Chondrocyte (in vitro differentiated cells): ENCODE data around the gene COL6A2. TPM values are rescaled to one million over a fixed set of nuclear protein-coding genes. Genes with fewer than 3 reads are reported as not detected.

Experiments used
- DNase-seq: peaks from one replicate; pipeline ENCODE4 v3.0.0; 2021; ENCODE audit warnings: mixed read lengths, low spot score
- H3K27ac Mint-ChIP-seq: one replicate; pipeline ENCODE4 v1.8.0; 2021; ENCODE audit warnings: mild to moderate bottlenecking, moderate library complexity, mixed read lengths; ENCODE audit not compliant: unreplicated experiment
- H3K27me3 Mint-ChIP-seq: 2 replicates; pipeline ENCODE4 v1.8.0; 2021; ENCODE audit warnings: low read depth, mixed read lengths
- H3K36me3 Mint-ChIP-seq: 2 replicates; pipeline ENCODE4 v1.8.0; 2021; ENCODE audit warnings: low read depth, mixed read lengths
- H3K4me1 Mint-ChIP-seq: 2 replicates; pipeline ENCODE4 v1.8.0; 2021; ENCODE audit warnings: low read depth, mild to moderate bottlenecking, mixed read lengths
- H3K4me3 Mint-ChIP-seq: one replicate; pipeline ENCODE4 v1.8.0; 2021; ENCODE audit warnings: mild to moderate bottlenecking, moderate library complexity, mixed read lengths; ENCODE audit not compliant: unreplicated experiment
- H3K9me3 Mint-ChIP-seq: 2 replicates; pipeline ENCODE4 v1.8.0; 2021; ENCODE audit warnings: low read depth, mixed read lengths
- CTCF ChIP-seq: fragments of 200-600 bp; sonication (generic); IDR thresholded peaks from 2 replicates; pipeline ENCODE4 v1.5.0; 2021; ENCODE audit warnings: antibody characterized with exemption, mild to moderate bottlenecking, moderate library complexity
- total RNA-seq: library from RNA; stranded (reverse); gene quantifications from 3 replicates; pipeline ENCODE4 v1.2.1, GENCODE V29; 2021

The COL6A2 gene
- total RNA-seq, 1 donor from 2014 or later, result 1,646 TPM

- H3K27ac Mint-ChIP-seq, result no peak overlapping the region
- no peaks in the 10 kb centered on the region for H3K36me3 Mint-ChIP-seq
- no peaks in the 10 kb centered on the region for H3K9me3 Mint-ChIP-seq
- H3K4me3 Mint-ChIP-seq, result no peak overlapping the region
- DNase-seq, result no peak
- no peaks in the 10 kb centered on the region for H3K27me3 Mint-ChIP-seq
- no peaks in the 10 kb centered on the region for H3K4me1 Mint-ChIP-seq
- no peak for TF ChIP-seq CTCF
Measured at GRCh38 chr21:46154955-46155513, 57.1 kb downstream of the COL6A2 start.

DNA sequence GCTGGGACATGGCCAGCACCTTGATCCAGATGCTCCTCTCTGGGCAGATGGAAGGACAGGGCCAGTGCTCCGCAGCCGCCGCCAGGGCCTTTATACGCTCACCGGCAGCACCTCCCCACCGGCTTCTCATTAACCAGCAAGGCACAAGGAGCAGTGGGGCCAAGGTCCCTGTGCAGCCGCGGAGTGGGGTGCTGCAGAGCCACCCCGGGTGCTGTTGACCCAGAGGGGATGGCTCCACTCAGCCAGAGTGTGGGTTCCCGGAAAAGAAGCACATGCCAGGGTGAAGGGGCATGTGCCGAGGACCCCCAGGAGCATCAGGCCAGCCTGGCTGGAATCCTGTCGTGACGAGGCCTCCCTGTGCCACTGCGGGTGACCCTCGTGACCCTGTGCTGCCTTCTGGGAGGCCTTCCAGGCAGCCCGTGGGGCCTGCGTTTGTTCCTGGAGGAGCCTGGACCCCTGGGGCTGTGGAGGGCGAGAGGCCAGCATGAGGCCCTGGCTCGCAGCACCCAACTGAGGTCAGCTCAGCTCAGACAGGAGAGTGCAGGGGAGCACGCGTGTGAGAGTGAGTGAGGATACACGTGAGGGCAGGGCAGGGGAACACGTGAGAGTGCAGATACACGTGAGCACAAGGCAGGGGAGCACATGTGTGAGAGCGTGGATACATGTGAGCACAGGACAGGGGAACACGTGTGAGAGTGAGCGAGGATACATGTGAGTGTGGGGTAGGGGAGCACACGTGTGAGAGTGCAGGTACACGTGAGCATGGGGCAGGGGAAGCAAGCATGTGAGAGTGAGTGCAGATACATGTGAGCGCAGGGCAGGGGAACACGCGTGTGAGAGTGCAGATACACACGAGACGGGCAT lies 57.8 kb downstream of the COL6A2 start, which contains the start of gene FTCD:
Gene FTCD, minus strand, starts transcription at position 66 of the 864 bp plus-strand sequence. Its CDS starts 56 bp downstream, at position 10.
- H3K4me3 Mint-ChIP-seq, result no peak within 1 kb of the TSS
- H3K27me3 Mint-ChIP-seq, result no peaks in the 10 kb centered on the region
- TF ChIP-seq CTCF, result no peak
- no peaks in the 10 kb centered on the region for H3K36me3 Mint-ChIP-seq
- peak; percentile 87 for DNase-seq
- H3K9me3 Mint-ChIP-seq, result no peaks in the 10 kb centered on the region
- H3K4me1 Mint-ChIP-seq, result no peaks in the 10 kb centered on the region
- H3K27ac Mint-ChIP-seq, result no peak within 1 kb of the TSS

GRCh38 chr21:46156378-46156645 lies 58.4 kb downstream of the COL6A2 start:
- no peaks in the 10 kb centered on the region for H3K27me3 Mint-ChIP-seq
- H3K4me1 Mint-ChIP-seq, result no peaks in the 10 kb centered on the region
- H3K4me3 Mint-ChIP-seq, result no peak overlapping the region
- H3K27ac Mint-ChIP-seq, result no peak overlapping the region
- peak; percentile 71 for DNase-seq
- H3K9me3 Mint-ChIP-seq, result no peaks in the 10 kb centered on the region
- TF ChIP-seq CTCF, result no peak
- no peaks in the 10 kb centered on the region for H3K36me3 Mint-ChIP-seq

GRCh38 chr21:46156678-46157077 lies 58.8 kb downstream of the COL6A2 start:
- H3K27ac Mint-ChIP-seq, result no peak overlapping the region
- no peaks in the 10 kb centered on the region for H3K36me3 Mint-ChIP-seq
- TF ChIP-seq CTCF, result no peak

DNA sequence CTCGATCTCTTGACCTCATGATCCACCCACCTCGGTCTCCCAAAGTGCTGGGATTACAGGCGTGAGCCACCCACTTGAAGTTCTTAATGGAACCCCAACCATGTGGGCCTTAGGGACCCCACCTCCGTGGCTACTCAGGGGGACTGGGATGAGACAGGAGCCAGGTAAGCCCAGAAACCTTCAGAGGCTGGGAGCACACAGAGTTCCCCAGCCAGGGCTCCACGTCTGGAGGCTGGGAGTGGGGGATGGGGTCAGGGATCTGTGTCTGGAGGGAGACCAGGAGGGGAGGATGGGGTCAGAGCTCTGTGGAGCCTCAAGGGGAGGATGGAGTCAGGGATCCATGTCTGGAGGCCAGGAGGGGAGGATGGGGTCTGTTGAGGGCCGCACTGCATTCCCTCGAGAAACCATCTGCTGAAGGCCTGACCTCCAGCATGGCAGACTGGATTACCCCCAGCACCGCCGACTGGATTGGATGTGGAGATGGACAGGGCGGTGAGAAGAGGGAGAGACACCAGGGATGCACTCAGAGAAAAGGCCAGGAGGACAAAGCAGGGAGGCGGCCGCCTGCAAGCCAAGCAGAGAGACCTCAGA lies 59.6 kb downstream of the COL6A2 start:
- Mint-ChIP-seq H3K4me3 (no peak overlapping the region), H3K9me3 (no peaks in the 10 kb centered on the region), H3K27ac (no peak overlapping the region), H3K36me3 (no peaks in the 10 kb centered on the region), H3K4me1 (no peaks in the 10 kb centered on the region), H3K27me3 (no peaks in the 10 kb centered on the region)
- TF ChIP-seq CTCF, result no peak
- peak; percentile 35 for DNase-seq

More at GRCh38 chr21:46156678-46157077, 58.8 kb downstream of the COL6A2 start:
- Mint-ChIP-seq H3K9me3 (no peaks in the 10 kb centered on the region), H3K4me1 (no peaks in the 10 kb centered on the region), H3K4me3 (no peak overlapping the region), H3K27me3 (no peaks in the 10 kb centered on the region)
- no peak for DNase-seq
